Measurements from ENCODE around the gene METTL2B. TPM values are rescaled to one million over a fixed set of nuclear protein-coding genes. Genes with fewer than 3 reads are reported as not detected.
A peak's percentile ranks its signal among the peaks of the same experiment; 100 is the strongest.
"Not testable (repeated sequence)": the region's sequence is repeated elsewhere in the genome, so short reads cannot be mapped to it uniquely, and the experiment has no call there.

Gene METTL2B
- total RNA-seq, 1 donor from 2014 or later, result 26.6 TPM

GRCh38 chr7:128454808-128455542 is 21.6 kb upstream of the METTL2B start:
- no peak for DNase-seq (ENCODE audit: low spot score)

DNA sequence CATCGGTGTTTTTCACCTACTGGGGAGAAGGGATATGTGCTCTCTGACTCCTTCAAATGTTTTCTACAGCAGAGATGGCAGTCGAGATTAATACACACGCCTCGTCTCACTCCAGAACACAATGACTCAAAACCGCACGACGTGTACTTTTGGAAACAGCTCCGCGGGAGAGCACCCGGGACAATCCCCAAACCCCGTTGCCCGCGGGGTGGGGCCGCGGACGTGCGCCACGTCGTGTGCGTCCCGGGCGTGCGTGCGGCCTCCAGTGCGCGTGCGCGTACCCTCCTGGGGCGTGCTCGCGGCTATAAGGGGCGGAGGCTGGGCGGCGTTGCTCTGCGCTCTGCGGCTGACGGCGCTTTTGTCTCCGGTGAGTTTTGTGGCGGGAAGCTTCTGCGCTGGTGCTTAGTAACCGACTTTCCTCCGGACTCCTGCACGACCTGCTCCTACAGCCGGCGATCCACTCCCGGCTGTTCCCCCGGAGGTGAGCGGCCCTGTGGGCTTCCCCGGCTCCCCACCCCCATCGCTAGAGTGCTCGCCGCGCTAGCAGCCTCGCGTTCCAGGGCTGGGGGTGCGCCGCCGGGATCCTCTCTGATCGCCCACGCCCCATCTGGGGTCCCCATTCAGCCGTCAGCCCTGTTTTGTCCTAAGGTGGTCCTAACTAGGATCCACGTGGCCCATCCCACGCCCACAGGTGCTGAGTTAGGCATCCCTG is 20.8 kb upstream of the METTL2B start, which contains the start of gene HILPDA:
Gene HILPDA (plus strand): TSS at position 336 of the 712 bp plus-strand sequence. CDS start 1,391 bp downstream, outside the sequence.
- peak; percentile 99 for DNase-seq (ENCODE audit: low spot score)

DNA sequence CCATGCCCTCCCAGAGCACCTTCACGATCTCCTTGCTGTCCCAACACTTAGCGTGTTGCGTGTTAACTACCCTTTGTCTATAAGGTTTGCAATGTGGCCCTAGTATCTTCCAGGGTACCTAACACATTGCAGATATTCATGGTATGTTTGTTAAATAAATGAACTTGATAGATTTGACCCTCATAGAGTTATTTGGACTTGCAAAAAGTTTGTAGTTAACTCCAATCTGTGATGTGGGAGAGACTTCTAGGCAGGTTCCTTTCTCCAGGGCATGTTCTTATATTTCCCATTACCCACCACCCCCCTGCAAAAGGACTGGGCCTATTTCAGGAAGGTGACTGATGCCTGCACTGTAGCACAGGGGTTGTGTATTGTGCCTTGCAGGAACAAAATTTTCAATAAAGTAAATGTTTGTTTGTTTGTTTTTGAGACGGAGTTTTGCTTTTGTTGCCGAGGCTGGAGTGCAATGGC is 20.3 kb upstream of the METTL2B start:
- no peak for DNase-seq (ENCODE audit: low spot score)

DNA sequence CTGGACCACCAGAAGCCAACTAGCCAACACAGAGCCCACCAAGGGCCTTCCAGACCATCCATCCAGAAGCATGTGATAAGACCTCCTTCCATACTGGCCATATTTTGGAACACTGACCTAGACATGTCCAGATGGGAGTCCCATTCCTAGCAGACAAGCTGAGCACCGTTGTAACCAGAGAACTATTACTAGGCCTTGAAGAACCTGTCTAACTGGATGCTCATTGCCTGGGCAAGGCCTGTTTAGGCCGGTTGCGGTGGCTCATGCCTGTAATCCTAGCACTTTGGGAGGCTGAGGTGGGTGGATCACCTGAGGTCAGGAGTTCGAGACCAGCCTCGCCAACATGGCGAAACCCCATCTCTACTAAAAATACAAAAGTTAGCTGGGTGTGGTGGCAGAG is 19.2 kb upstream of the METTL2B start:
- not testable (repeated sequence) for DNase-seq (ENCODE audit: low spot score)

DNA sequence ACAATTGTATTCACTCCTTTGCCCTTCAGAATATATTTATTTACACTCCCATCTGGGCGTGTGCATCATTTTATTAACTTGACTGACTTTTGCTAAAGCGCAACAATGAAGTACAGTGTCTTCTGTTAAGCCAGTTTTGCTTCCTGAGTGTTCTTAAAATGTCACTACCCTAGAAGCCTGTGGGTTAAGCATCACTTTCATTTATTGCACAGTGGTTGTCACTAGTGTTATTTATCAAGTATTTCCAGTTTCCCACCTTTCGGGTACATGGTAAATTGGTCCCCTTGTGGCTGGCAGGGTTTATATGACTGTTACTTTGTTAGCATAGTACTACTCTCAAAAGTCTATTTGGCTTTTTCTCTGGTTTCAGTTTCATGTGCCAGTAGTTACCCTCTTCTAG is 17.6 kb upstream of the METTL2B start:
- DNase-seq (ENCODE audit: low spot score), result no peak

DNA sequence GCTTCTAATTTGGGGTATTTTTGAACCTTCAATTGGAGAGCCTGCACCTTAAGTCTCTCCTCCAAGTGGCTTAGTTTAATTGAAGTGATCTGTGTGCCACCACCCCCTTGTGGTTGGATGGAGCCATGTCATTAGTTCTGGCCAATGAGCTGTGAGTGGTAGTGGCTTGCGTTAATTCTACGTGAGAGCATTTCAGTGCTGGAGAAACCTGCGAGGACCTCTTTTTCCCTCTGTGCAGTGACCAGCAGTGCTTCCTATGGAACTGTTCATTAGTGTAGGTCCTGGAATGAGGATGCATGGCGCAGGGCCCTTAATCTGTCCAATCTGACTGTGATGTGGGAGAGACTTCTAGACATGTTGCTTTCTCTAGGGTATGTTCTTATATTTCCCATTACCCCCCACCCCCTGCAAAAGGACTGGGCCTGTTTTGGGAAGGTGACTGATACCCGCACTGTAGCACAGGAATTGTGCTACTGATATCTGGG is 17.1 kb upstream of the METTL2B start:
- no peak for DNase-seq (ENCODE audit: low spot score)

GRCh38 chr7:128462460-128462859 is 14.1 kb upstream of the METTL2B start:
- no peak for DNase-seq (ENCODE audit: low spot score)

DNA sequence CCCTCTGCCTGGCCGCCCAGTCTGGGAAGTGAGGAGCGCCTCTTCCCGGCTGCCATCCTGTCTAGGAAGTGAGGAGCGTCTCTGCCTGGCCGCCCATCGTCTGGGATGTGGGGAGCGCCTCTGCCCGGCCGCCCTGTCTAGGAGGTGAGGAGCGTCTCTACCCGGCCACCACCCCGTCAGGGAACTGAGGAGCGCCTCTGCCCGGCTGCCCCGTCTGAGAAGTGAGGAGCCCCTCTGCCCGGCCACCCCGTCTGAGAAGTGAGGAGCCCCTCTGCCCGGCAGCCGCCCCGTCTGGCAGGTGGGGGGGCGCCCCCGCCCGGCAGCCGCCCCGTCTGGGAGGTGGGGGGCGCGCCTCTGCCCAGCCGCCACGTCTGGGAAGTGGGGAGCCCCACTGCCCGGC is 13.2 kb upstream of the METTL2B start:
- DNase-seq (ENCODE audit: low spot score), result not testable (repeated sequence)

DNA sequence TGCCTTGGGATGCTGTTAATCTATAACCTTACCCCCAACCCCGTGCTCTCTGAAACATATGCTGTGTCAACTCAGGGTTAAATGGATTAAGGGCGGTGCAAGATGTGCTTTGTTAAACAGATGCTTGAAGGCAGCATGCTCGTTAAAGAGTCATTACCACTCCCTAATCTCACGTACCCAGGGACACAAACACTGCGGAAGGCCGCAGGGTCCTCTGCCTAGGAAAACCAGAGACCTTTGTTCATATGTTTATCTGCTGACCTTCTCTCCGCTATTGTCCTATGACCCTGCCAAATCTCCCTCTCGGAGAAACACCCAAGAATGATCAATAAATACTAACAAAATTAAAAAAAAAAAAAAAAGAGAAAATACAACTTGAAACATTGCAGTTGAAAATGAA is 12.6 kb upstream of the METTL2B start:
- DNase-seq (ENCODE audit: low spot score), result not testable (repeated sequence)

GRCh38 chr7:128466871-128467270 is 9.7 kb upstream of the METTL2B start:
- not testable (repeated sequence) for DNase-seq (ENCODE audit: low spot score)

DNA sequence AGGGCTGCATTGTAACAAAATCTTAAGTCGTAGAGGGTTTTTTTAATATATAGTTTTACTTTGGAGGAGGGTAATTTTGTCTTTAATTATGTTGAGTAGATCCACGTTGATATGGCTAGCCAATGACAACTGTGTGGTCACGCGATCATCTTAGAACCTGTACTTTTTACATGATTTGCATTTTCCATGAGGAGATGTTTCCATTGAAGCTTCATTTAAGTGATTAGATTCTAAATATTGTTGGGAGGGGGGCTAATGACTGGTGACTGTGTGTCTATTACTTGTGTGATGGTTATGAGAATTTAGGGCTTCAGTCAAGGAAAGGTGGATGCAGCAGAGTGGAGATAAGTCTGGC is 765 bp downstream of the METTL2B start:
- not testable (repeated sequence) for DNase-seq (ENCODE audit: low spot score)

GRCh38 chr7:128479082-128479481 is 2.5 kb downstream of the METTL2B start:
- DNase-seq (ENCODE audit: low spot score), result not testable (repeated sequence)

DNA sequence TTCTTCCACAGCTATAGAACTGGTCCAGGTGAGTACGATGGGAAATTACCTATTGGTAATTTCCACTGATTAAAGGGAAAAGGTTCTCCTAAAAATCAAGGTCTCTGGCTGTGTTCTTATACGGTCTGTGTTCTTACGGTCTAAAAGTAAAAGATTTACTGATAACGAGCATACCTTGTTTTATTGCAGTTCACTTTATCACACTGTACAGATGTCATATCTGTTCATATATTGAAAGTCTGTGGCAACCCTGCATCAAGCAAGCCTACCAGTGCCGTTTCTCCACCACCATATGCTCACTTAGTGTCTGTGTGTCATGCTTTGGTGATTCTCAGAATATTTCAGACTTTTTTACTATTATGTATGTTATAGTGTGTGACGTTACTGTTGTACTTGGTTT is 11.6 kb downstream of the METTL2B start:
- DNase-seq (ENCODE audit: low spot score), result not testable (repeated sequence)

DNA sequence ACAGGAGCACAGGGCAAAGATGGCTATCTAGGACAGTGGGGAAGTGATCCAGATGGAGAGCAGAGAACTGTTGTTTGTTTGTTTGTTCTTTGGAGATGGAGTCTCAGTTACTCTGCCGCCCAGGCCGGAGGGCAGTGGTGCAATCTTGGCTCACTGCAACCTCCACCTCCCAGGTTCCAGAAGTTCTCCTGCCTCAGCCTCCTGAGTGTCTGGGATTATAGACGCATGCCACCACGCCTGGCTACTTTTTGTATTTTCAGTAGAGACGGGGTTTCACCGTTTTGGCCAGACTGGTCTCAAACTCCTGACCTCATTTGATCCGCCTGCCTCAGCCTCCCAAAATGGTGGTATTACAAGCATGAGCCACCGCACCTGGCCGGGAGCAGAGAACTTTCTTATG is 20.9 kb downstream of the METTL2B start:
- DNase-seq (ENCODE audit: low spot score), result peak; percentile 59

DNA sequence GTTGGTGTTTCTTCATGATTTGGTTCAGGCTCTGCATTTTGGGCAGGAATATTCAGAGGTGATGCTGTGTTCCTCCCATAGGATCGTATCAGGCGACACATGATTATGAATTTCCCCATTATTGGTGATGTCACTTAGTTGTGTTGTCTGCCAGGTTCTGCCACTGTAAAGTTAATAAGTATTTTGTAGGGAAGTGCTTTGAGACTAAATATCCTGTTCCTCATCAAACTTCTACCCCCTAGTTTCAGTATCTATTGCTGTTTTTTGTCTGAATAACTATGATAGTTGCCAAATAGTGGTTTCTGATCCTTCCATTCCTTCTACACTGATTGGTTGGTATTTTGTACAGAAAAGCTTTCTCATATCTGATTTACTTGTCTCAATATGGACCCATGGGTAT is 28.9 kb downstream of the METTL2B start:
- not testable (repeated sequence) for DNase-seq (ENCODE audit: low spot score)

- DNase-seq (ENCODE audit: low spot score), result not testable (repeated sequence)
Observed at GRCh38 chr7:128506819-128507218, 30.3 kb downstream of the METTL2B start.

GRCh38 chr7:128507321-128507993 is 30.9 kb downstream of the METTL2B start:
- not testable (repeated sequence) for DNase-seq (ENCODE audit: low spot score)

DNA sequence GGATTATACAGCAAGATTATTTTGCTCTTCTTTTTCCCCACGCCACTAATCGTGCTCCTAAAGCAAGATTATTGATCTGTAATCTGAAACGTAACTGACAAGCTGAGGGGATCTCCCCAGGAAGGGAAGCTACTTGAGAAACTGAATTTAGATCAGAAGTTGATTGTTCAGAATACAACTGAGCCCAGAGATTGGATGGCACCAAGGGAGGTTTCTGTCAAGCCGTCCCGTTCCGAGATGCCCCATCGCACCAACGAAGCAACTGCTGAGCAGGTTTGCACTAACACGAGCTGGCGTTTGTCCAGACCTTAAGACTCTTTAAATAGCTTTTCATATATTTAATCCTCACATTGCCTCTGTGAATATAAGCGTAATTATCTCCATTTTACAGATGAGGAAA is 35.1 kb downstream of the METTL2B start:
- not testable (repeated sequence) for DNase-seq (ENCODE audit: low spot score)

DNA sequence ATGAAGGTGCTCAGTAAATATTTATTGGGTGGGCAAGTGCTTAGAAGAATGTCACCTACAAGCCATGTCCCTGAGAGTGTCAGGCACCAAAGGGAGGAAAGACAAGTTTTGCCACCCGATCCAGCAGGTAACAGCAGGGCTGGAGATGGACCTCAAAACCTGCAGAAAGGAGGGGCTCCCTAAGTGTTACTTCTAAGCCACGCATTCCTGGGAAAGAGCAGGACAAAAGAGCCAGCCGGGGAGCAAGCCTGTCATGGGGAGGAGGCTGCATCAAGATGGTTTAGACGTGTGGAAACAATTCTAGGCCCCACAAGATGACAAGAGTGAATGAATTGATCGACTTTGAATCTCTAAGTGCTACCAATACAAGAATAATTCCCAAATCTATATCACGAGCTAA is 38.7 kb downstream of the METTL2B start:
- not testable (repeated sequence) for DNase-seq (ENCODE audit: low spot score)

- not testable (repeated sequence) for DNase-seq (ENCODE audit: low spot score)
Observed at GRCh38 chr7:128517023-128517422, 40.5 kb downstream of the METTL2B start.

- peak; percentile 94 for DNase-seq (ENCODE audit: low spot score)
Observed at GRCh38 chr7:128523226-128523931, 46.8 kb downstream of the METTL2B start.
